Measurements from ENCODE around the gene KDELR3.

GRCh38 chr22:38449776-38450175, 18.1 kb upstream of the KDELR3 start:
- TF ChIP-seq POLR2A (IDR thresholded peaks at IDR 0.05; ENCODE audit: low read depth, low read length) (no peak), POLR2AphosphoS5 (IDR thresholded peaks at IDR 0.05; ENCODE audit: low read depth, low read length) (no peak), TAF1 (IDR thresholded peaks at IDR 0.05; ENCODE audit: borderline replicate concordance, low read depth, low read length) (no peak)

Data from GM12892 (cell line).